ELR (cell line): Measurements from ENCODE around the gene ZBTB39.
"Not testable (repeated sequence)": the region's sequence is repeated elsewhere in the genome, so short reads cannot be mapped to it uniquely, and the experiment has no call there.

Source experiments
- DNase-seq: peaks from one replicate; pipeline ENCODE4 v3.0.0-alpha.2; 2015; ENCODE audit warnings: low read depth

ZBTB39 gene, protein sequence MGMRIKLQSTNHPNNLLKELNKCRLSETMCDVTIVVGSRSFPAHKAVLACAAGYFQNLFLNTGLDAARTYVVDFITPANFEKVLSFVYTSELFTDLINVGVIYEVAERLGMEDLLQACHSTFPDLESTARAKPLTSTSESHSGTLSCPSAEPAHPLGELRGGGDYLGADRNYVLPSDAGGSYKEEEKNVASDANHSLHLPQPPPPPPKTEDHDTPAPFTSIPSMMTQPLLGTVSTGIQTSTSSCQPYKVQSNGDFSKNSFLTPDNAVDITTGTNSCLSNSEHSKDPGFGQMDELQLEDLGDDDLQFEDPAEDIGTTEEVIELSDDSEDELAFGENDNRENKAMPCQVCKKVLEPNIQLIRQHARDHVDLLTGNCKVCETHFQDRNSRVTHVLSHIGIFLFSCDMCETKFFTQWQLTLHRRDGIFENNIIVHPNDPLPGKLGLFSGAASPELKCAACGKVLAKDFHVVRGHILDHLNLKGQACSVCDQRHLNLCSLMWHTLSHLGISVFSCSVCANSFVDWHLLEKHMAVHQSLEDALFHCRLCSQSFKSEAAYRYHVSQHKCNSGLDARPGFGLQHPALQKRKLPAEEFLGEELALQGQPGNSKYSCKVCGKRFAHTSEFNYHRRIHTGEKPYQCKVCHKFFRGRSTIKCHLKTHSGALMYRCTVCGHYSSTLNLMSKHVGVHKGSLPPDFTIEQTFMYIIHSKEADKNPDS

GRCh38 chr12:57005980-57006808 is at the start of gene ZBTB39:
TSS of gene ZBTB39 (minus strand) at chr12:57006546. CDS start at chr12:57004917, 1,629 bp downstream.
- DNase-seq = peak; percentile 72

DNA sequence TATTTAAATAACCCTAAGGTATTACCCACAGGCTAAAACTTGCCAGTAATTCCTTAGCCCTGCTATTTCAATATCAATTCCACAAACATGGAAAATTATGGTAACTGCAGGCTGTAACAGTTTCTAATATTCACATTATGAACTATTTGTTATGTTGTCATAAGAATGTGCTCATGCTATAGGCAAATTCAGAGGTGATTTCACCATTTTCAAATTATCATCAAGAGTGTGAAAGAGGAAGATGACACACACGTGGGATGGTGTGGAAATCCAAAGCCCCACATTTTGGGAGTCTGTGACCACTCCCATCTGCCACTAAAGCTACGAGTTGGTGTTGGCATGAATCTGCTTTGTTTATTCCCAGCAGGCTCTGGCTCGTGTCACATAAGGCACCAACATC is 49.5 kb upstream of the ZBTB39 start:
- DNase-seq = no peak

GRCh38 chr12:57053901-57054300 is 47.6 kb upstream of the ZBTB39 start:
- not testable (repeated sequence) for DNase-seq

GRCh38 chr12:57053146-57053545 is 46.8 kb upstream of the ZBTB39 start:
- DNase-seq = not testable (repeated sequence)

DNA sequence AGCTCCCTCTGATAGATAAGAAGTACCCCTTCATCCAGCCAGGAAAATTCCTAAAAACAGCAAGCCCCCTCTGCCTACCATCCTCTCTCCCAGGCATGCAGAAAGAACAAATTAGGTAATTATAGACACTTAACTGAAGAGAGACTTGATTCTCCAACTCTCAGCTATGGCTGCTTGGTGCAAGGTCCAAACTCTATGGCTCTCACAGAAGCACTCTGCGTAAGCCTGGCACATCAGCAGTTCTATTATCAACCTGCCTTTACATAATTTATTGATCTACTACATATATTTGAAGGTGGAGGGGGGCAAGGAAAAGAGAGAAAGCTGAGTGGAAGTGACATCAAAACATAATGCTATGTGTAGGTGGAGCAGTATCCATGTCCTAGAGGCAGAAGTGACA is 44.7 kb upstream of the ZBTB39 start:
- no peak for DNase-seq

DNA sequence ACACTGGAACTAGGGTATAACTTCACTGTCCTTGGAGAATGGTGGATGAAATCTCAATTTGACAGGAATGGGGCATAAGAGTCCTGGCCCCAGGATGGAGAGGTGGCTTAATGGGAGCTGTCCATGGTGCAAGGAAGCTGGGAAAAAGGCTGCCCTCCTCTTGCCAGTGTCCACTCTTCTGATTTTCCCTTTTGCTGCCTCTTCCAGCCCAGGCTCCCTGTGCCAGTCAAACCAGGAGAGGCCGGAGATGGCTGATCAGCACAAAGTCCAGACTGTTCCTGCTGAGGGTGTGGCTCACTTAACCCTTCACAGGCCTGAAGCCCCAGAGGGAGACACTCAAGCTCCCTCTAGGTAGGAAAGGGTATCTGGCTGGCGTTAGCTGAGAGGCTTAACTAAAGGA is 43.5 kb upstream of the ZBTB39 start, which contains the start of gene MYO1A:
Gene MYO1A, minus strand, starts transcription at position 240 of the 400 bp plus-strand sequence. CDS start 1,806 bp downstream, outside the sequence.
- peak; percentile 22 for DNase-seq

DNA sequence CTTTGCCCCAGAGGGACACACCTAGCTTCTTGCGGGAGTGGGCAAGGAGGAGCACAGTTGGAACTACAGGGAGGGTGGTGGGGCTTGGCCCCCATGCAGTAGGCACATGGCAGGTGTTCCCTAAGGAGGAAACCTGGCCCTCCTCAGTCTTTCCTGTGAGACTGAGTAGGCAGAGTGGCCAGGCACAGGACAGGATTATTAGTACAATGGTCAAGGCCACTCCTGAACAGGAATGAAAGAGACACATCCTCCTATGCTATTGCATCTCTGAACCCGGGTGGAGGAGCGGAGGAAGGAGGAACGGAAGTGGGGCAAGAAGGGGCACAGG is 42.7 kb upstream of the ZBTB39 start:
- DNase-seq = no peak

GRCh38 chr12:57048423-57049118 is 42.2 kb upstream of the ZBTB39 start:
- DNase-seq = no peak

GRCh38 chr12:57047981-57048380 is 41.6 kb upstream of the ZBTB39 start:
- DNase-seq = peak; percentile 68

- no peak for DNase-seq
Measured at GRCh38 chr12:57046947-57047890, 40.9 kb upstream of the ZBTB39 start.

GRCh38 chr12:57046086-57046791 is 39.9 kb upstream of the ZBTB39 start:
- no peak for DNase-seq

DNA sequence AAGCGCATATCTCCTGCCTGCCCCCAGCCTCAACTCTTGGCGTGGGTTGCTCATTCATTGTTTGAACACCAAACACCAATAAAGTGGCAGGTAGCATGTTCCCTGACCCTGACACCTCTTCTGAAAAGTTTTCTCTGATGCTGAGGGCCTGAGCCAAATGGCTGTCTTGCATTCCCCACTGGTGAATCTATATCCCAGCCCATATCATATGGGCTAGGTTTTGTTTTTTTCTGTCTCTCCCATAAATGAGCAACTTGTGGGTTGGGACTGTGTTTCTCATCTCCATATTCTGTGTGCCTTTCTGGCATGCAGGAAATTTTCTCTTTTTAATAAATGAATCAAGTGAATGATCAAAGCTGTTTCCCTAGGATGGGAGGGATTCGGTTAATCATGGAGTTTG is 38.5 kb upstream of the ZBTB39 start:
- peak; percentile 11 for DNase-seq

DNA sequence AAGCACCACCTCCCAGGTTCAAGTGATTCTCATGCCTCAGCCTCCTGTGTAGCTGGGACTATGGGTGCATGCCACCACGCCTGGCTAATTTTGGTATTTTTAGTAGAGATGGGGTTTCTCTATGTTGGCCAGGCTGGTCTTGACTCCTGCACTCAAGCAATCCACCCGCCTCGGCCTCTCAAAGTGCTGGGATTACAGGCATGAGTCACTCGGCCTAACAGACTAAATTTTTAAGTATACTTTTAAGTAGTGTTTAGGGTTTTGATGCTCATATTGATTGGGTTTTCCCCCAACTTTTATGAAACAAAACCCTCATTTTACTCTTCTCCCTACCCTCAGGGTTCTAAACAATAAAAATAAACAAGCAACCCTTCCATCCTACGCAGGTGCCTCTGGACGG is 38.1 kb upstream of the ZBTB39 start:
- no peak for DNase-seq

- DNase-seq = no peak
Measured at GRCh38 chr12:57042695-57043094, 36.3 kb upstream of the ZBTB39 start.

GRCh38 chr12:57040750-57041149 is 34.4 kb upstream of the ZBTB39 start:
- DNase-seq = no peak

- DNase-seq = no peak
Measured at GRCh38 chr12:57040211-57040610, 33.9 kb upstream of the ZBTB39 start.

- DNase-seq = no peak
Measured at GRCh38 chr12:57039016-57039798, 32.9 kb upstream of the ZBTB39 start.

- DNase-seq = no peak
Measured at GRCh38 chr12:57037264-57037663, 30.9 kb upstream of the ZBTB39 start.

DNA sequence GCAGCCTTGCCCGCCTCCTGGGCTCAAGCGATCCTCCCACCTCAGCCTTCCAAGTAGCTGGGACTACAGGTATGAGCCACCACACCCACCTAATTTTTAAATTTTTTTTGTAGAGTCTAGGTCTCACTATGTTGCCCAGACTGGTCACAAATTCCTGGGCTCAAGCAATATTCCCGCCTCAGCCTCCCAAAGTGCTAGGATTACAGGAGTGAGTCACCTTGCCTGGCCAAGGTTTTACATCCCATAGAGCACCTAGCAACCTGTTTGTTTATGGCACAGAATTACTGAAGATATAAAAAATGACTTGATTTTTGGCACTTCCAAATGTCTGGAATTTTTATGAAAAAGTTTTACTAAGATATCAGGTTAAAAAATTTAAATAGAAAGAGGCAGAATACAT is 27.1 kb upstream of the ZBTB39 start:
- DNase-seq = no peak
